A673 (cell line): ENCODE measurements around the gene RPGR. TPM values are rescaled to one million over a fixed set of nuclear protein-coding genes. Genes with fewer than 3 reads are reported as not detected.

ENCODE experiments used
- BruUV-seq: library from RNA; stranded (reverse); fragments of 400-500 nt; replicated peaks from 2 replicates; lab custom pipeline; 2021; lab: Mats Ljungman, UMichigan
- CTCF ChIA-PET: fragments of 300-600 bp; sonication (Branson Sonifier 250); formaldehyde crosslinking; loops from one replicate; lab custom pipeline; 2022; ENCODE audit warnings: antibody characterized with exemption; lab: Charles Lee
- POLR2A ChIA-PET: fragments of 300-600 bp; sonication (Branson Sonifier 250); formaldehyde crosslinking; loops from one replicate; lab custom pipeline; 2022; ENCODE audit warnings: antibody characterized with exemption; ENCODE audit not compliant: low non-redundant PET; lab: Charles Lee
- DNase-seq: peaks from one replicate; pipeline ENCODE4 v3.0.0-alpha.2; 2015; ENCODE audit warnings: low spot score
- H3K27ac ChIP-seq: fragments of 200-600 bp; sonication (generic); 2 replicates; pipeline ENCODE4 v1.5.1; 2016; ENCODE audit warnings: mixed run types, low read depth, mild to moderate bottlenecking, mixed read lengths, antibody characterized with exemption, low read length; ENCODE audit not compliant: poor library complexity, severe bottlenecking
- H3K27me3 ChIP-seq: fragments of 200-600 bp; sonication (generic); replicated peaks from 2 replicates; pipeline ENCODE4 v1.6.1; 2017; ENCODE audit warnings: mixed run types, low read depth, mild to moderate bottlenecking, mixed read lengths, antibody characterized with exemption, low read length; ENCODE audit not compliant: insufficient read depth, poor library complexity
- H3K36me3 ChIP-seq: fragments of 200-600 bp; sonication (generic); 2 replicates; pipeline ENCODE4 v1.6.1; 2016; ENCODE audit warnings: mixed run types, mild to moderate bottlenecking, mixed read lengths, antibody characterized with exemption, low read length; ENCODE audit not compliant: insufficient read depth, poor library complexity, severe bottlenecking
- H3K4me1 ChIP-seq: fragments of 200-600 bp; sonication (generic); 2 replicates; pipeline ENCODE4 v1.6.1; 2017; ENCODE audit warnings: mixed run types, mild to moderate bottlenecking, mixed read lengths, antibody characterized with exemption, low read length; ENCODE audit not compliant: insufficient read depth, poor library complexity, severe bottlenecking
- H3K4me3 ChIP-seq: fragments of 200-600 bp; sonication (generic); 2 replicates; pipeline ENCODE4 v1.5.1; 2016; ENCODE audit warnings: low read depth, mixed run types, mild to moderate bottlenecking, mixed read lengths, low read length; ENCODE audit not compliant: poor library complexity, severe bottlenecking
- H3K9me3 ChIP-seq: fragments of 200-600 bp; sonication (generic); 2 replicates; pipeline ENCODE4 v1.6.1; 2016; ENCODE audit warnings: mixed run types, low read depth, mild to moderate bottlenecking, mixed read lengths, antibody characterized with exemption, low read length; ENCODE audit not compliant: poor library complexity, severe bottlenecking
- EZH2 ChIP-seq: fragments of 200-600 bp; sonication (generic); IDR thresholded peaks from 2 replicates; pipeline ENCODE4 v1.6.1; 2017; ENCODE audit warnings: borderline replicate concordance, low read depth, mild to moderate bottlenecking, mixed read lengths, antibody characterized with exemption, low read length; ENCODE audit not compliant: poor library complexity, severe bottlenecking
- intact Hi-C: fragments of 100-400 bp; cut with micrococcal nuclease; formaldehyde crosslinking; loops from one replicate; pipeline ENCODE4 v1.10.0; 2022; ENCODE audit not compliant: unreplicated experiment
- total RNA-seq: library from RNA; stranded (reverse); gene quantifications from 2 replicates; pipeline ENCODE4 v1.2.3, GENCODE V29; 2021
- TF ChIP-seq, protein P1 (sequence below): fragments of 300-800, 200-600 bp; sonication (generic); conservative IDR thresholded peaks from 2 replicates; pipeline ENCODE4 v1.5.1; 2017; ENCODE audit warnings: low read depth, mild to moderate bottlenecking, antibody characterized with exemption, low read length, moderate library complexity, mixed read lengths

Gene RPGR
- total RNA-seq, 1 experiment from 2014 or later = 15.1 TPM

DNA sequence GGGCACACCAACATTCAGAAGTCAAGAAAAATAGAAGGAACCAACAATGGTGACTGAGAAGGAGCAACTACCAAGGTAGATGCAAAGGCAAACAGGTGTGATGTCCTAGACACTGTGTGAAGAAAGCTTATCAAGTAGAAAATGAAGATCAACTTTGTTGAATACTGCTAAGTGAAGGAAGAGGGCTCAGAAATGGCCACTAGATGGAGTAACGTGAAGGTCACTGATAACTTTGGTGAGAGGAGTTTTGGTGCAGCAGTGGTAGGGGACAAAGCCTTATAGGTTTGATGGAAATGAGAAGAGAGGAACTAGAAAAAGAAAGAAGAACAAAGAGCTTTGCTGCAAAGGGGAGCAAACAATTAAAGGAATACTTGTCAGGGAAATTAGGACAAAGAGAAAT is 48.6 kb upstream of the RPGR start:
- intact Hi-C loops = loop anchor here (10.0 kb wide), 1 partner anchor 279 kb away; no protein-coding TSS in a partner anchor

DNA sequence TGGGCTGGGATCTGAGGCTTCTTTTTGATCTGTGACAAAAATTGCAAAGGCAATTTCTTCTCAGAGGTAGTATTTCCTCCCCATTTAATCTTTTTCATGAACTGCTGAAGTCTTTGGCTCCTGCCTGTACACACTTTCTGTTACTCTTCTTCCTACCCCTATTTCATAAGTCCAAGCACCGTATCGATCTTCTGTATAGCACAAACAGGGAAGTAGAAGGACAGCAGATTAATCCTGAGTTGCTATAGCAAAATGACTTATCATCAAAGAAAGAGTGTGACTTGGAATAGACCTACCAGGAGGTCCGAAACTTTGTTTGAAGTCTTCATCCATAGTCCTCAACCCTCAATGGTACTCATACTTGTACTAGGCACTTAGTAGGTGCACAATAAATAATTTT is 47.1 kb upstream of the RPGR start:
- no peaks in the 10 kb centered on the region for H3K9me3 ChIP-seq
- intact Hi-C loops = loop anchor here (10.0 kb wide), 1 partner anchor 280 kb away; no protein-coding TSS in a partner anchor
- peaks cover 7% of the 10 kb centered on the region for H3K27me3 ChIP-seq
- DNase-seq = no peak
- H3K4me1 ChIP-seq = no peaks in the 10 kb centered on the region
- no TSS peak for BruUV-seq
- ChIA-PET CTCF (no interaction called here), POLR2A (no interaction called here)
- no peak overlapping the region for H3K27ac ChIP-seq
- no peaks in the 10 kb centered on the region for H3K36me3 ChIP-seq
- H3K4me3 ChIP-seq = no peak overlapping the region
- TF ChIP-seq, protein P1, sequence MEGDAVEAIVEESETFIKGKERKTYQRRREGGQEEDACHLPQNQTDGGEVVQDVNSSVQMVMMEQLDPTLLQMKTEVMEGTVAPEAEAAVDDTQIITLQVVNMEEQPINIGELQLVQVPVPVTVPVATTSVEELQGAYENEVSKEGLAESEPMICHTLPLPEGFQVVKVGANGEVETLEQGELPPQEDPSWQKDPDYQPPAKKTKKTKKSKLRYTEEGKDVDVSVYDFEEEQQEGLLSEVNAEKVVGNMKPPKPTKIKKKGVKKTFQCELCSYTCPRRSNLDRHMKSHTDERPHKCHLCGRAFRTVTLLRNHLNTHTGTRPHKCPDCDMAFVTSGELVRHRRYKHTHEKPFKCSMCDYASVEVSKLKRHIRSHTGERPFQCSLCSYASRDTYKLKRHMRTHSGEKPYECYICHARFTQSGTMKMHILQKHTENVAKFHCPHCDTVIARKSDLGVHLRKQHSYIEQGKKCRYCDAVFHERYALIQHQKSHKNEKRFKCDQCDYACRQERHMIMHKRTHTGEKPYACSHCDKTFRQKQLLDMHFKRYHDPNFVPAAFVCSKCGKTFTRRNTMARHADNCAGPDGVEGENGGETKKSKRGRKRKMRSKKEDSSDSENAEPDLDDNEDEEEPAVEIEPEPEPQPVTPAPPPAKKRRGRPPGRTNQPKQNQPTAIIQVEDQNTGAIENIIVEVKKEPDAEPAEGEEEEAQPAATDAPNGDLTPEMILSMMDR = no peak
- TF ChIP-seq EZH2 = no peak

More for the DNA sequence above, 48.6 kb upstream of the RPGR start:
- Histone ChIP-seq H3K4me3 (no peak overlapping the region), H3K36me3 (no peaks in the 10 kb centered on the region), H3K27me3 (peaks cover 7% of the 10 kb centered on the region), H3K27ac (no peak overlapping the region), H3K9me3 (no peaks in the 10 kb centered on the region), H3K4me1 (no peaks in the 10 kb centered on the region)
- POLR2A ChIA-PET = no interaction called here
- CTCF ChIA-PET = no interaction called here
- TF ChIP-seq EZH2 = no peak
- TF ChIP-seq, protein P1 = peak; percentile 63
- BruUV-seq = no TSS peak
- peak; percentile 35 for DNase-seq

DNA sequence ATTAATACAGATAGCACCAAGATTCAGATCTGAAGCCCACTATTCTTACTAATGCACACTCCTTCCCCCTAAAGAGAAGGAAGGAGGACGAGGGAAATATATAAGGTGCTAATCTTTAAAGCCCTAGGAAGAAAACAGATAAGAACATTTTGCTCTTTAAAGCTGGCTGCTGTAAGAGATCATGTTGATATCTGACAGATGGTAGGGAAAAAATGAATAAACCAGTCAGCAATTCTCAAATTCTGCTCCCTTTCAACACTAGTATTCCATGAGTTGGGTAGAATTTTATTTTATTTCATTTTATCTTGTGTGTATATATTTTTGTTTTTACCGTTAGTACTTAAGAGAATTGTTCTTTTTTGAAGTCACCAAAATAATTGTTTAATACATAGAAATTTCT is 44.3 kb upstream of the RPGR start:
- intact Hi-C loops = loop anchor here (10.0 kb wide), 1 partner anchor 283 kb away; no protein-coding TSS in a partner anchor
- BruUV-seq = no TSS peak
- POLR2A ChIA-PET = no interaction called here
- TF ChIP-seq EZH2 = no peak
- TF ChIP-seq, protein P1 = no peak
- H3K9me3 ChIP-seq = no peaks in the 10 kb centered on the region
- no peak overlapping the region for H3K27ac ChIP-seq
- H3K4me1 ChIP-seq = no peaks in the 10 kb centered on the region
- H3K4me3 ChIP-seq = no peak overlapping the region
- CTCF ChIA-PET = no interaction called here
- peaks cover 7% of the 10 kb centered on the region for H3K27me3 ChIP-seq
- no peaks in the 10 kb centered on the region for H3K36me3 ChIP-seq
- no peak for DNase-seq
